IMR-90 (cell line): ENCODE measurements around the gene ZNF432. TPM values are rescaled to one million over a fixed set of nuclear protein-coding genes. Genes with fewer than 3 reads are reported as not detected.

Experiments used
- ATAC-seq: fragments of 200-7000 bp; cut with Tn5 transposase; 2 replicates; pipeline ENCODE4 v1.9.1; 2020; ENCODE audit warnings: low read depth, mild to moderate bottlenecking, moderate library complexity
- BruUV-seq: library from RNA; stranded (reverse); fragments of 400-500 nt; replicated peaks from 2 replicates; lab custom pipeline; 2021; lab: Mats Ljungman, UMichigan
- CTCF ChIA-PET: fragments of 300-600 bp; formaldehyde crosslinking; extraction: SDS; loops from one replicate; lab custom pipeline; 2021; ENCODE audit warnings: antibody characterized with exemption; lab: Yijun Ruan, JAX
- POLR2A ChIA-PET: fragments of 300-600 bp; sonication (Branson Sonifier 250); formaldehyde crosslinking; loops from one replicate; lab custom pipeline; 2022; ENCODE audit warnings: antibody characterized with exemption; ENCODE audit not compliant: unreplicated experiment; lab: Charles Lee
- DNase-seq: peaks from one replicate; pipeline ENCODE4 v3.0.0; 2013
- H2AFZ ChIP-seq: replicated peaks from 2 replicates; pipeline ENCODE3; 2013; ENCODE audit warnings: low read length, mild to moderate bottlenecking; ENCODE audit not compliant: poor library complexity
- H2AK5ac ChIP-seq: 2 replicates; pipeline ENCODE4 v1.6.1; 2013; ENCODE audit warnings: low read depth, low read length, inconsistent platforms
- H2AK9ac ChIP-seq: replicated peaks from 2 replicates; pipeline ENCODE3; 2013; ENCODE audit warnings: mild to moderate bottlenecking, low read depth, low read length, moderate library complexity; ENCODE audit not compliant: poor library complexity
- H2BK120ac ChIP-seq: 2 replicates; pipeline ENCODE4 v1.6.1; 2013; ENCODE audit warnings: low read depth, low read length, inconsistent platforms
- H2BK15ac ChIP-seq: 3 replicates; pipeline ENCODE4 v1.6.1; 2013; ENCODE audit warnings: low read depth, low read length, inconsistent platforms
- H2BK20ac ChIP-seq: 2 replicates; pipeline ENCODE4 v1.6.1; 2013; ENCODE audit warnings: low read depth, mild to moderate bottlenecking, inconsistent platforms, low read length, moderate library complexity
- H2BK5ac ChIP-seq: 2 replicates; pipeline ENCODE4 v1.6.1; 2013; ENCODE audit warnings: mild to moderate bottlenecking, low read depth, low read length, inconsistent platforms; ENCODE audit not compliant: poor library complexity, severe bottlenecking
- H3K14ac ChIP-seq: replicated peaks from 2 replicates; pipeline ENCODE4 v1.6.1; 2013; ENCODE audit warnings: low read depth, low read length, inconsistent platforms
- H3K18ac ChIP-seq: 2 replicates; pipeline ENCODE4 v1.6.1; 2013; ENCODE audit warnings: low read depth, low read length, control low read depth
- H3K23ac ChIP-seq: 2 replicates; pipeline ENCODE4 v1.6.1; 2013; ENCODE audit warnings: low read depth, low read length, inconsistent platforms
- H3K27ac ChIP-seq: 2 replicates; pipeline ENCODE4 v1.5.1; 2013; ENCODE audit warnings: mild to moderate bottlenecking, control low read depth, low read length; ENCODE audit not compliant: insufficient read depth
- H3K27me3 ChIP-seq: 2 replicates; pipeline ENCODE4 v1.6.1; 2013; ENCODE audit warnings: low read length; ENCODE audit not compliant: control insufficient read depth, insufficient read depth
- H3K36me3 ChIP-seq: 2 replicates; pipeline ENCODE4 v1.6.1; 2013; ENCODE audit warnings: low read length, mixed read lengths; ENCODE audit not compliant: control insufficient read depth, insufficient read depth
- H3K4ac ChIP-seq: 2 replicates; pipeline ENCODE4 v1.6.1; 2013; ENCODE audit warnings: low read depth, low read length, inconsistent platforms
- H3K4me1 ChIP-seq: 2 replicates; pipeline ENCODE4 v1.6.1; 2013; ENCODE audit warnings: low read length, mixed read lengths; ENCODE audit not compliant: control insufficient read depth, insufficient read depth
- H3K4me2 ChIP-seq: 2 replicates; pipeline ENCODE4 v1.6.1; 2013; ENCODE audit warnings: low read depth, mild to moderate bottlenecking, control low read depth, low read length, moderate library complexity
- H3K4me3 ChIP-seq: 2 replicates; pipeline ENCODE4 v1.5.1; 2013; ENCODE audit warnings: low read depth, mild to moderate bottlenecking, control low read depth, low read length, moderate library complexity; ENCODE audit not compliant: insufficient read depth
- H3K56ac ChIP-seq: 2 replicates; pipeline ENCODE4 v1.6.1; 2013; ENCODE audit warnings: low read length, inconsistent platforms; ENCODE audit not compliant: insufficient read depth; ENCODE audit errors: extremely low read depth
- H3K79me1 ChIP-seq, 2 experiments: 2 replicates each; pipeline ENCODE4 v1.6.1; 2013; ENCODE audit warnings: low read length in 2 of 2, inconsistent platforms in 1 of 2, low read depth in 1 of 2
- H3K9ac ChIP-seq: 2 replicates; pipeline ENCODE4 v1.6.1; 2013; ENCODE audit warnings: low read depth, low read length, control low read depth
- H3K9me1 ChIP-seq: 2 replicates; pipeline ENCODE4 v1.6.1; 2013; ENCODE audit warnings: low read length, inconsistent platforms; ENCODE audit not compliant: insufficient read depth
- H3K9me3 ChIP-seq: 2 replicates; pipeline ENCODE4 v1.6.1; 2013; ENCODE audit warnings: low read length; ENCODE audit not compliant: control insufficient read depth, insufficient read depth
- H4K20me1 ChIP-seq: 2 replicates; pipeline ENCODE4 v1.6.1; 2013; ENCODE audit warnings: low read length, inconsistent platforms; ENCODE audit not compliant: insufficient read depth
- H4K5ac ChIP-seq: 2 replicates; pipeline ENCODE4 v1.6.1; 2013; ENCODE audit warnings: mild to moderate bottlenecking, low read depth, low read length, control low read depth
- H4K8ac ChIP-seq, 2 experiments: 2 replicates each; pipeline ENCODE4 v1.6.1; 2013; ENCODE audit warnings: low read depth in 2 of 2, low read length in 2 of 2, control low read depth in 1 of 2, inconsistent platforms in 1 of 2
- H4K91ac ChIP-seq: 2 replicates; pipeline ENCODE4 v1.6.1; 2013; ENCODE audit warnings: low read depth, low read length, inconsistent platforms; ENCODE audit not compliant: insufficient read depth
- BHLHE40 ChIP-seq: fragments of 150-350 bp; IDR thresholded peaks from 2 replicates; pipeline ENCODE4 v1.6.1; 2016; ENCODE audit warnings: mild to moderate bottlenecking, low read depth, low read length
- CTCF ChIP-seq: conservative IDR thresholded peaks from 2 replicates; pipeline ENCODE4 v1.5.1; 2012; ENCODE audit warnings: mild to moderate bottlenecking, low read depth, low read length, improper control_type of control experiment
- MXI1 ChIP-seq: IDR thresholded peaks from 2 replicates; pipeline ENCODE4 v1.6.1; 2012; ENCODE audit warnings: low read depth, mild to moderate bottlenecking, low read length, moderate library complexity, borderline replicate concordance
- NFE2L2 ChIP-seq: fragments of 150-350 bp; IDR thresholded peaks from 2 replicates; pipeline ENCODE4 v1.6.1; 2016; ENCODE audit warnings: low read depth, mild to moderate bottlenecking, low read length
- WGBS, 2 experiments: methylation state at CpG; one replicate each; pipeline versions ENCODE4 v1.1.5 to v1.1.7; 2013; ENCODE audit warnings: missing lambda C conversion rate in 2 of 2; ENCODE audit not compliant: insufficient read length in 1 of 2; ENCODE audit errors: extremely low coverage in 2 of 2; 5-methylcytosine and 5-hydroxymethylcytosine counted together
- dilution Hi-C: fragments of 300-500 bp; cut with HindIII; formaldehyde crosslinking; loops from one replicate; pipeline ENCODE4 v1.14.3; 2018; ENCODE audit warnings: low sequenced_read_pairs; ENCODE audit not compliant: unreplicated experiment
- in situ Hi-C: fragments of 300-500 bp; cut with MboI; formaldehyde crosslinking; loops from 3 replicates; pipeline ENCODE4 v1.14.3; 2019; ENCODE audit warnings: low sequenced_read_pairs, inconsistent platforms, mixed read lengths
- intact Hi-C: fragments of 100-400 bp; cut with micrococcal nuclease; formaldehyde crosslinking; loops from 2 replicates; pipeline ENCODE4 v1.10.0; 2022
- polyA plus RNA-seq, 3 experiments: library from polyadenylated mRNA; depleted of rRNA; stranded (reverse); fragments of >200 nt; gene quantifications; 2 replicates each; pipeline ENCODE4 v1.2.3, GENCODE V29; 2012; ENCODE audit warnings: low replicate concordance in 1 of 3
- total RNA-seq: library from RNA; depleted of rRNA; stranded (reverse); fragments of >200 nt; gene quantifications from 2 replicates; pipeline ENCODE4 v1.2.3, GENCODE V29; 2012

ZNF432 gene
- total and polyA plus RNA-seq, 2 of the 4 experiments (the other 2 are of a cell fraction), result 4.5 to 12.4 TPM

GRCh38 chr19:52020506-52020905 is 28.1 kb downstream of the ZNF432 start:
- Histone ChIP-seq H3K9ac (no peak overlapping the region), H2BK15ac (no peak overlapping the region), H2AK9ac (no peak overlapping the region), H3K18ac (no peak overlapping the region), H3K23ac (no peak overlapping the region), H3K9me3 (peaks cover 26% of the 10 kb centered on the region), H3K27ac (no peak overlapping the region), H2BK5ac (no peak overlapping the region), H3K79me1 (peaks cover 0 to 29% of the 10 kb centered on the region in 2 experiments; a peak in 1 of 4 replicates), H3K14ac (no peak overlapping the region), H4K8ac (no peak overlapping the region), H3K27me3 (no peaks in the 10 kb centered on the region), H3K9me1 (no peaks in the 10 kb centered on the region), H3K56ac (no peak overlapping the region), H2AK5ac (no peak overlapping the region), H4K5ac (no peak overlapping the region), H3K36me3 (peaks cover 63% of the 10 kb centered on the region), H2BK120ac (no peak overlapping the region), H3K4me1 (no peaks in the 10 kb centered on the region), H4K20me1 (no peaks in the 10 kb centered on the region), H3K4ac (no peak overlapping the region), H2AFZ (no peak overlapping the region), H3K4me2 (no peak overlapping the region), H3K4me3 (no peak overlapping the region), H2BK20ac (no peak overlapping the region), H4K91ac (no peak overlapping the region)
- CTCF ChIA-PET, result no interaction called here
- no peak for DNase-seq
- no peak for ATAC-seq
- TF ChIP-seq BHLHE40 (no peak), CTCF (no peak), NFE2L2 (no peak), MXI1 (no peak)
- BruUV-seq, result no TSS peak
- WGBS, 2 experiments, result no CpG with 5 or more reads among the region's 4 CpGs
- in situ Hi-C loops, result no loop called here
- POLR2A ChIA-PET, result no interaction called here
- intact Hi-C loops, result no loop called here
- dilution Hi-C loops, result no loop called here
